ENCODE results near the gene PSTPIP2. TPM values are rescaled to one million over a fixed set of nuclear protein-coding genes. Genes with fewer than 3 reads are reported as not detected.

The PSTPIP2 gene, protein sequence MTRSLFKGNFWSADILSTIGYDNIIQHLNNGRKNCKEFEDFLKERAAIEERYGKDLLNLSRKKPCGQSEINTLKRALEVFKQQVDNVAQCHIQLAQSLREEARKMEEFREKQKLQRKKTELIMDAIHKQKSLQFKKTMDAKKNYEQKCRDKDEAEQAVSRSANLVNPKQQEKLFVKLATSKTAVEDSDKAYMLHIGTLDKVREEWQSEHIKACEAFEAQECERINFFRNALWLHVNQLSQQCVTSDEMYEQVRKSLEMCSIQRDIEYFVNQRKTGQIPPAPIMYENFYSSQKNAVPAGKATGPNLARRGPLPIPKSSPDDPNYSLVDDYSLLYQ
- total RNA-seq: 11.5 TPM
- long read RNA-seq, transcript PSTPIP2-201 (15 exons, 3,000 nt): major isoform, 8 of 13 reads
- long read RNA-seq, partial matches to known transcripts: 0 of 13 reads
- long read RNA-seq, other reads (novel, unspliced or antisense): 5 of 13 reads

DNA sequence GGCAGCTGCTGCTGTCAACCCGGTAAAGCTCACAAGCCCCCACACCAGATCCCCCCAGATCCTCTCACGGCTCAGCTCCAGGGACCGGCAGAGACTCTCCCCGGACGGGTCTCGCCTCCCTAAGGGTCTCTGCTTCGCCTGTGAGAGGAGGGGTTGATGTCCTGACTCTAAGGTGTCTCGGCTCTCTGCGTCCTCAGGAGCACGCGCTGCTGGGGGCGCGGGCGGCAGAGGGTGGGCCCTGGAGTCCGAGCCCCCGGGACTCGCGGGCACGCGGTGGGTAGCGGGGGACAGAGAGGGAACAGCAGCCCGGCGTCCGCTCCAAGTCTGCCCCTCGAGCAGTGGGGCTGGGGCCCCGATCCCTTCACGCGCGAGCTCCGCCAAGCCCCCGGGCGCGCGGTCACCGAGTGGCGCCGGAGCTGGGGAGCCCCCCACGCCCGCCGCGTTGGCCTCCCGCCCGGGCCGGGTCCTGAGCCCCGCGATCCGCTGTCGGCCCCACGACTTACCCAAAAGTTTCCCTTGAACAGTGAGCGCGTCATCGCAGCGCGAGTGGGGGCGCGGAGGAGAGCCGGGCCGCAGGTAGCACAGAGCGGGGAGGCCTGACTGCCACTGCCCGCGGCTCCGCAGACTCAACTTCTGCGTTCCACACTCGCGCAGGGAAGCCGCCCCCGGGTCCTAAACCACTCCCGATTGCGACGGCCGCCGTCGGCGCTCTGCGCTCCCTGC, at the start of gene PSTPIP2:
Gene PSTPIP2, minus strand, starts transcription at position 608 of the 723 bp plus-strand sequence. Its CDS starts 72 bp downstream, at position 536.
- H3K27ac ChIP-seq: peak within 1 kb of the TSS; percentile 69
- peak within 1 kb of the TSS; percentile 73 for H3K4me3 ChIP-seq
- H3K36me3 ChIP-seq: no peaks in the 10 kb centered on the region
- DNase-seq (peak; percentile 90), ATAC-seq (peak; percentile 87 to 91)
- H3K9me3 ChIP-seq: no peaks in the 10 kb centered on the region
- TF ChIP-seq, protein P1, sequence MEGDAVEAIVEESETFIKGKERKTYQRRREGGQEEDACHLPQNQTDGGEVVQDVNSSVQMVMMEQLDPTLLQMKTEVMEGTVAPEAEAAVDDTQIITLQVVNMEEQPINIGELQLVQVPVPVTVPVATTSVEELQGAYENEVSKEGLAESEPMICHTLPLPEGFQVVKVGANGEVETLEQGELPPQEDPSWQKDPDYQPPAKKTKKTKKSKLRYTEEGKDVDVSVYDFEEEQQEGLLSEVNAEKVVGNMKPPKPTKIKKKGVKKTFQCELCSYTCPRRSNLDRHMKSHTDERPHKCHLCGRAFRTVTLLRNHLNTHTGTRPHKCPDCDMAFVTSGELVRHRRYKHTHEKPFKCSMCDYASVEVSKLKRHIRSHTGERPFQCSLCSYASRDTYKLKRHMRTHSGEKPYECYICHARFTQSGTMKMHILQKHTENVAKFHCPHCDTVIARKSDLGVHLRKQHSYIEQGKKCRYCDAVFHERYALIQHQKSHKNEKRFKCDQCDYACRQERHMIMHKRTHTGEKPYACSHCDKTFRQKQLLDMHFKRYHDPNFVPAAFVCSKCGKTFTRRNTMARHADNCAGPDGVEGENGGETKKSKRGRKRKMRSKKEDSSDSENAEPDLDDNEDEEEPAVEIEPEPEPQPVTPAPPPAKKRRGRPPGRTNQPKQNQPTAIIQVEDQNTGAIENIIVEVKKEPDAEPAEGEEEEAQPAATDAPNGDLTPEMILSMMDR (IDR thresholded peaks at IDR 0.05): no peak
- intact Hi-C loops (cut with DNase I): no loop called here
- H3K27me3 ChIP-seq (ENCODE audit: low read depth): no peaks in the 10 kb centered on the region
- H3K4me1 ChIP-seq: peaks cover 40% of the 10 kb centered on the region

- Histone ChIP-seq H3K9me3 (no peaks in the 10 kb centered on the region), H3K27me3 (ENCODE audit: low read depth) (no peaks in the 10 kb centered on the region), H3K4me1 (no peaks in the 10 kb centered on the region), H3K4me3 (no peak overlapping the region), H3K36me3 (peaks cover 40% of the 10 kb centered on the region), H3K27ac (no peak overlapping the region)
- TF ChIP-seq, protein P1 (IDR thresholded peaks at IDR 0.05): no peak
- ATAC-seq (no peak), DNase-seq (no peak)
- intact Hi-C loops (cut with DNase I): no loop called here
Observed at GRCh38 chr18:46113751-46114150, 41.7 kb upstream of the PSTPIP2 start.

DNA sequence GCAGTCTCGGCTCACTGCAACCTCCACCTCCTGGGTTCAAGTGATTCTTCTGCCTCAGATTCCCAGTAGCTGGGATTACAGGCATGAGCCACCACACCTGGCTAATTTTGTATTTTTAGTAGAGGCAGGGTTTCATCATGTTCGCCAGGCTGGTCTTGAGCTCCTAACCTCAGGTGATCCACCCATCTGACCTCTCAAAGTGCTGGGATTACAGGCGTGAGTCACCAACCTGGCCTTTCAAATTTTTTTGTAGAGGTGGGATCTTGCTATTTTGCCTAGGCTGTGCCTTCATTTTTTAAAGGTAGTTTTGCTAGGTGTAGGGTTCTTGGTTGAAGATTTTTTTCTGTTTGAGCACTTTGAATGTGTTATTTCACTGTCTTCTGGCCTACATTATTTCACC, 38.3 kb upstream of the PSTPIP2 start:
- Histone ChIP-seq H3K27me3 (ENCODE audit: low read depth) (no peaks in the 10 kb centered on the region), H3K4me1 (no peaks in the 10 kb centered on the region), H3K36me3 (peaks cover 43% of the 10 kb centered on the region), H3K4me3 (no peak overlapping the region), H3K27ac (no peak overlapping the region), H3K9me3 (no peaks in the 10 kb centered on the region)
- intact Hi-C loops (cut with DNase I): no loop called here
- TF ChIP-seq, protein P1 (IDR thresholded peaks at IDR 0.05): no peak
- DNase-seq: no peak
- no peak for ATAC-seq

DNA sequence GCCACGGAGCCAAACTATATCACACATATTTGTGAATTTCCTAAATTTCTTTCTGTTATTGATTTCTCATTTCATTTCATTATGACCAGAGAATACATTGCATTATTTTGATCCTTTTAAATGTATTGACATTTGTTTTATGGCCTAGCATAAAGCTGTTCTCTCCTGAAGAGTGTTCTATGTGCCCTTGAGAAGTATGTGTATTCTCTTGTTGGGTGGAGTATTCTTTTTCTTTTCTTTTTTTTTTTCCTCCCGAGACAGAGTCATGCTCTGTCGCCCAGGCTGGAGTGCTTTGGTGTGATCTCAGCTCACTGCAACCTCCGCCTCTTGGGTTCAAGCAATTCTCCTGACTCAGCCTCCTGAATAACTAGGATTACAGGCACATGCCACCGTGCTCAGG, 37.3 kb upstream of the PSTPIP2 start:
- intact Hi-C loops (cut with DNase I): no loop called here
- Histone ChIP-seq H3K4me3 (no peak overlapping the region), H3K9me3 (no peaks in the 10 kb centered on the region), H3K27me3 (ENCODE audit: low read depth) (no peaks in the 10 kb centered on the region), H3K27ac (no peak overlapping the region), H3K4me1 (peaks cover 6% of the 10 kb centered on the region), H3K36me3 (peaks cover 35% of the 10 kb centered on the region)
- TF ChIP-seq, protein P1 (IDR thresholded peaks at IDR 0.05): no peak
- DNase-seq: no peak
- ATAC-seq: no peak

- Histone ChIP-seq H3K36me3 (peaks cover 9% of the 10 kb centered on the region), H3K27ac (peak within 1 kb of the TSS; percentile 87), H3K4me1 (peaks cover 10% of the 10 kb centered on the region), H3K4me3 (peak within 1 kb of the TSS; percentile 91), H3K27me3 (ENCODE audit: low read depth) (no peaks in the 10 kb centered on the region), H3K9me3 (no peaks in the 10 kb centered on the region)
- DNase-seq (peak; percentile 92), ATAC-seq (peak; percentile 98 to 100)
- TF ChIP-seq, protein P1 (IDR thresholded peaks at IDR 0.05): no peak
- intact Hi-C loops (cut with DNase I): no loop called here
Observed at GRCh38 chr18:46104128-46104911, 32.3 kb upstream of the PSTPIP2 start, which contains the start of gene HAUS1. TSS of gene HAUS1 (plus strand) at chr18:46104385. CDS start at chr18:46104412, 27 bp downstream.
